Erythroblast (primary cell): ENCODE results near the gene CACNA1G.

Experiments used
- GATA1 ChIP-seq: IDR thresholded peaks from 2 replicates; pipeline ENCODE4 v1.6.1; 2011; ENCODE audit warnings: low read depth, mild to moderate bottlenecking, control low read depth, low read length, moderate library complexity
- POLR2A ChIP-seq: IDR thresholded peaks from 2 replicates; pipeline ENCODE4 v1.6.1; 2011; ENCODE audit warnings: mild to moderate bottlenecking, low read length

DNA sequence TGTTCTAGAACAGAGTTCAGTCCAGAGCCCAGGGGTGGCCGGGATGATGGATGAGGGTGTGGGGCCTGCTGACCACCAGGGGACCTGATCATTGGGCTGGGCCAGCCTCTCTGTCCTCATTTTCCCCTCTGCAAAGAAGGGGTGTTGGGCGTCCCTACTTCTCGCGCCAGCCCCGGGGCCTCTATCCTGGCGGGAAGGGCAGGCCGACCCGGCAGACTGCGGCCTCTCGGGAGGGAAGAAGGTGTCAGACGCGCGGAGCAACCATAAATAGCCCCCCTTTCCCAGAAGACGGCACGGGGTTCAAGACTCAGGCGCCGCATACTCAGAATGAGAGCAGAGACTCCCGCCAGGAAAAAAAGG, 2.0 kb upstream of the CACNA1G start:
- TF ChIP-seq POLR2A (no peak), GATA1 (no peak)
